GM18520 (cell line): ENCODE data around the gene FMNL2.
"Not testable (repeated sequence)": the region's sequence is repeated elsewhere in the genome, so short reads cannot be mapped to it uniquely, and the experiment has no call there.

Experiments
- ATAC-seq: cut with Tn5 transposase; IDR thresholded peaks from one replicate; pipeline ENCODE4 v1.9.1; 2021; ENCODE audit not compliant: unreplicated experiment

FMNL2 gene

GRCh38 chr2:152372438-152372984 is 37.5 kb downstream of the FMNL2 start:
- no peak for ATAC-seq

DNA sequence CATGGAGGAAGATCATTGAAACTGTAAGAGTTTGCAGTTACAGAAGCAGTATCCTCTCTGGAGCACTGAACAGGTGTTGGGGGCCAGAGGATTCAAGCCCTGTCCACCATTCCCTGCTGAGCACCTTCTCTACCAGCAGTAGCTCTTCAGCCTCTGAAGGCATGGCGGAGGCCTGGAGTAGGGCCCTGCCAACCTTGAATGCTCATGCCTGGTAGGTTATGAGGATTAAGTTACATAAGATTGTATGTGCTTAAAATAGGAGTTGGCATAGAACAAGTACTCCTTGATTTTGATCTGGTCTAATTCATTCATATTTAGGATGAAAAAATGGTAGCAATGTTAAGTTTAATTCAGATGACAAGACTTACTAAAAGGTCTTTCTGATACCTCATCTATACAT is 40.2 kb downstream of the FMNL2 start:
- no peak for ATAC-seq

DNA sequence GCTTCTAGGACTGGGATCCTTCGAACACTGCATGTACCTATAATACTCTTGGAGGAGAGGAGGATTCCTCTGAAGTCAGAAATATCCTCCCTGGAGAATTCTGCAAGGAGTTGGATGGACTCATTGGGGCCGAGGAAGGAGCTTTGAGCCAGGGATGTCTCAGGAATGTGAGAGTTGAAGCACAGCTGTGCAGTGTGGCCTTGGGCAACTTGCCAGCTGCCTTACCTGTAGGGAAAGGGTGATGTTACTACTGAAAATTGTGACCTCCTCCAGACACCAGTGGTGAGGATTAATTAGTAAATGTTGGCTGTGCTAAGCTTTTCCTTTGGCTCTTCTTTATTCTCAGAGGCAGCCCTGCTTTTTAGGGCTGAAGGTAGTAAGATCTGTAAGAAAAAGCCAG is 41.4 kb downstream of the FMNL2 start:
- ATAC-seq = no peak

GRCh38 chr2:152376968-152377367 is 42.0 kb downstream of the FMNL2 start:
- ATAC-seq = no peak

DNA sequence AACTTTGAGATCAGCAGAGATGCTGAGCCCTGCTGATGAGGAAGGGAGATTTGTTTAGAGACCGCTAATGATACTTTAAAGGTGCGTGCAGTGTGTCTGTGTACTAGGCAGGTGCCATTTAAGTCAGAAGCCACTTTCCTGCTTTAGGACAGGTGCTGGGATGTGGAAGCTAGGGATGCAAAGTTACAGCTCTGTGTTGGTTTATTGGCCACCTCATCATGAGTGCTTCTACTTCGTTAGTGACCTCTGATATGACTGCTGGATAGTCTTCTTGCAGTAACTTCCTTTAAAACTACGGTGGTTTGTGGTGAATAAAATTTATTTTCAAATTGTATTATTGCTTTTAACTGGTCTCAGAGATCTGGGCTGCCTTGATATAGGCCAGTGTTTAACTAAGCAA is 44.1 kb downstream of the FMNL2 start:
- ATAC-seq = no peak

DNA sequence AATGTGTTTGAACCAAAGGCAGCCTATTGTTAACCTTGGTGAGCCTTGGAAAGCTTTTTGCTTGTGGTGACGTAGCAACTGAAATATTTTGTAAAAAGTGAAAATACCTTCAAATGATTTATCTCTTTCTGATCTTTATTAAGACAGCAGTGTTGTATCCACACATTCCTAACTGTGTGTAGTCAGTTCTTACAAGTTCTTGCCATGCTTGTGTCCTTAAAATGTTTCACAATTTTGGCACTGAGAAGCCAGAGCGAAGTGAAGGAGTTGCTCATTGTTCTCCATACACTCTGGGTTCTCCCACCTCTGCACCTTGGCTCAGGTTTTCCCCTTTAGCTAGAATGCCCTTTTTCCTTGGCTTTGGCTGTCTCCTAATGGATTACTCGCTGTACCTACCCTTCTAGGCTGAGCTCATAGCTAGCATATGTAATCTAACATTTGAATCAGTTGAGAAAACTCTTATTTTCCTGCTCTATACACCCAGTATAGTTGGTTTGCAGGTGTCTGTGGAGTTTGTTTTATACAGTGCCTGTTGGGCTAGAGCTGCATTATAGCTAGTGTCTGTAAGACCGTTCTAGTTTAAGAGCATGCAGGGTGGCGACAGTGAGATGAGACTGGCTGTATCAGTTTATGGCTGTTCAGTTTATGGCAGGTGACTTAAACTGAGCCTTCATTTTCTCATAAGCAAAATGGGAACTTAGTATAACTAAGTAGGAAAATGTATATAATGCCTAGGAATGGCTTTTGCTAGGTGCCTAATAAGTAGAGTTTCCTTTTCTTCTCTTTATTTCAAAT is 45.5 kb downstream of the FMNL2 start:
- no peak for ATAC-seq

DNA sequence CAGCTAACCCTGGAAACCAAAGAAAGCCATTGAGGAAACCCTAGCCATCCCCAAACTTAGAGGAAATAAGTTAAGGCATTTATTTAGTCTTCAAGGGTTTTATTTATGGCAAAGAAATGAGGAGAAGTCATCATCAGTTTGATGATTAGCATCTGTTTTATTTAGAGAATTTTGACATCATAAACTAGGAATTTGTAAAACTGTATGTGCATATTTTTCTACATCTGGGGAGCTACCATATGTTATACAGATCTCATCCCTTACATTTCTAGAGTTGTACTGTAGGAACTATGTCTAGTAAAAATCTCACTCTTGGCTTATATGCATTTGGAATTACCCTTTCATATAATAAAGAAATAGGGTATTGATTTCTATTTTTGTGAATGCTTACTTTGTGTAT is 48.7 kb downstream of the FMNL2 start:
- no peak for ATAC-seq

DNA sequence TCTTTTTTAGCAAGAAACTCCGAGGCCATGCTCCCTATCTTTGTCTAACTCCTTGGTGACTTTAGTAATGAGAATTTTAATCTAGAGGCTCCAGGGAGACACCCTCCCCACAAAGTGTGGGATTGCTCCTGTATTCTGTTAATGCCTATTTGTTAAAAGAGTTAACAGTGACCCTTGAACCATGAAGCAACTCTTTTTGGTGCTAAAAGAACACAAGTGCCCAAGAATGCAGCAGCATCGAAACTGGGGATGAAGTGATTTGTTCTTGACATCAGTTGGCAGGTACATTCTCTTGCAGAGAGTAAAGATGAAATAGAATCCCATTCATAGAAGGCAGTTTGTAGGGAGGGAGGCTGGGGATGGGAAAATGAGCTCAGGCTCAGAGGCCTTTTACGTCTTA is 50.0 kb downstream of the FMNL2 start:
- ATAC-seq = no peak

DNA sequence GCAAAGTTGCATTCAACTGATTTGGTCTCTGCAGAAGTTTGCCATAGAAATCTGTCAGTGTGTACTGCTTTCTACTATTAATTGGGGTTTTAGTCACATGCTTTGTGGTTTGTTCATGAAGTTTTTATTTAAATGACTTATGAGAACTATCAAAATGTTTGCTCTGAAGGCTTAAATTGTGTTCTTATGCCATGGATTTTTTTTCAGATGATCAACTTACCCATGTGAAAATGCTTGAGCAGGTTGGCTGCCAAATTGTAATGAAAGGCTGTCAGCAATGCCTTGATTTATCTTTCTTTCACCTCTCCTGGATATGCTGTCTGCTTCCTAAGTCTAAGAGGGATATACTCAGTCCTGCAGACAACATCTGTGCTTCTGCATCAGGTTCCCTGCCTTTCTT is 50.7 kb downstream of the FMNL2 start:
- no peak for ATAC-seq

GRCh38 chr2:152386266-152386665 is 51.3 kb downstream of the FMNL2 start:
- ATAC-seq = no peak

DNA sequence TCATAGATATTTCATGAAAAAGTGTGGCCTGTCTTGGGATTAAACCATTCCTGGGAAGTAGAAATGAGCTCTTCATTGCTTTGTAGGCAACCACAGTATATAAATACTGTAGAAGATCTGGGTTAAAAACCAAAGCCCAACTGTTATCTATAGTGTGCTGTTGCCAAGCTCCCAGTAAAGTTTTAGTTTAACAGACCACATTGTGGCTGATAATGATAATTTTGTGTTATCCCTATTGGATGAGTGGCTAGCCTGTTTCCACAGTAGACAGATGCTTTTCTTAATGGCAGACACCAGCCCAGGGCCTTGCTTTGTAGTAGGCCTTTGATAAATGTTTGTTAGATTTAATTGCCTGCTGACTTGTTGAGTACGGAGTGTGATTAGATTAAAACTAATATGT is 52.1 kb downstream of the FMNL2 start:
- ATAC-seq = no peak

DNA sequence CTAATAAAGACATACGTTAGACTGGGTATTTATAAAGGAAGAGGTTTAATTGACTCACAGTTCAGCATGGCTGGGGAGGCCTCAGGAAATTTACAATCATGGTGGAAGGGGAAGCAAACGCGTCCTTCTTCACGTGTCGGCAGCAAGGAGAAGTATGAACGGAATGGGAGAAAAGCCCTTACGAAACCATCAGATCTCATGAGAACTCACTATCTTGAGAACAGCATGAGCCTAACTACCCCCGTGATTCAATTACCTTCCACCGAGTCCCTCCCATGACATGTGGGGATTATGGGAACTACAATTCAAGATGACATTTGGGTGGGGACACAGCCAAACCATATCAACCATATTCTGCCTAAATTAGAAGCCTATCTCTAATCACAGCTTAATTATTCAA is 53.3 kb downstream of the FMNL2 start:
- not testable (repeated sequence) for ATAC-seq

DNA sequence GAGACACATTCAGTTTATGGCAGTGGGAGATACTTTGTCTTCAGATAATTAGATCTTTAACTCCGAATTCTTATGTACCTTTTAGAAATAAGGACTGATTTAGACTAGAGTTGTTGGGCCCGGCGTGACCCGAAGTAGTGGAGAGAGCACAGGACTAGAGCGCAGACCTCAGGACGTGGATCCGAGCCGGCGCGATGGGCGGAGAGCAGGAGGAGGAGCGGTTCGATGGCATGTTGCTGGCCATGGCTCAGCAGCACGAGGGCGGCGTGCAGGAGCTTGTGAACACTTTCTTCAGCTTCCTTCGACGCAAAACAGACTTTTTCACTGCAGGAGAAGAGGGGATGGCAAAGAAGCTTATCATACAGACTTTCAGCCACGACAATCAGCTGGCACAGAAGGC is 54.5 kb downstream of the FMNL2 start:
- no peak for ATAC-seq

GRCh38 chr2:152390837-152391236 is 55.9 kb downstream of the FMNL2 start:
- no peak for ATAC-seq

DNA sequence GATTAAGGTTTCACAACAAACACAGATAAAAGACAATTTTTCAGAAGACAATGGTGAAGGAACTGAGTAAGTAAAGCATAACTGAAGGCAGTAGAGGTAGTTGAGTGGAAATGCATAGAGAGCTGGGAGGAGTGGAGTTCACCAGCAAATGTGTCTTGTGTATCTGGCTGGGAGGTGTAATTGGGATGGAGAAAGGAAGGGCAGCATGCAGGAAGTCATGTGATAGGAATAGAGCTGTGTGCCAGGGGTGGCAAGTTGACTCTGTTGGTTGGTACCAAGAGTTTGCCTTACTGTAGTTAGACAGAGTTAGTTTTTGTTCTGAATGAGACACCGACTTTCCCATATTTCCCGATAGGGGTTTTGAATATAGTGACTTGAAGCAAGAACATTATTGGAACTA is 56.3 kb downstream of the FMNL2 start:
- no peak for ATAC-seq

- no peak for ATAC-seq
Measured at GRCh38 chr2:152393377-152393776, 58.4 kb downstream of the FMNL2 start.

- no peak for ATAC-seq
Measured at GRCh38 chr2:152394326-152394725, 59.4 kb downstream of the FMNL2 start.

GRCh38 chr2:152395103-152395502 is 60.1 kb downstream of the FMNL2 start:
- ATAC-seq = no peak

DNA sequence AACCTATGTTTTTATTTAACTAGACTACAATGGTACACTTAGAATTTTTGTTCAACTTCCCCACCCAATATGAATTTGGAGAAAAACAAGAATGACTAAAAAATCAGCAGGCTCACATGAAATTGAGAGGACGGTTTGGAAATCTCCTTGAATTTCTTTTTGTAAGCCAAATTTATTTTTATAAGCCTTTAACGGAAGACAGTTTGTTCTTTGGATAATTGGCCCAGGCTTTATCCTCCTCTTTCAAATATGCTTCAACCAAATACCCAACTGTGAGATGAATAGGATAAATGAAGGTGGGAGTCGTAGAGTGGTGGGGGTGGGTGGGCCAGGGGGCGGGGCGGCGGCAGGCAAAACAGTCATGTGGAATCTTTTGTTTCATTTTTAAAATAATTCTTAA is 60.6 kb downstream of the FMNL2 start:
- ATAC-seq = no peak

GRCh38 chr2:152396051-152396511 is 61.1 kb downstream of the FMNL2 start:
- no peak for ATAC-seq

GRCh38 chr2:152396763-152397162 is 61.8 kb downstream of the FMNL2 start:
- ATAC-seq = no peak

GRCh38 chr2:152399003-152399402 is 64.0 kb downstream of the FMNL2 start:
- ATAC-seq = no peak
